NOMO-1 treated with dmso at 0.1 percent for 144 hours (cell line): ENCODE results near the gene SHISA5.

Source experiments
- DNase-seq: peaks from one replicate; lab custom pipeline; 2025; ENCODE audit not compliant: unreplicated experiment; lab: John Stamatoyannopoulos, UW

Gene SHISA5

DNA sequence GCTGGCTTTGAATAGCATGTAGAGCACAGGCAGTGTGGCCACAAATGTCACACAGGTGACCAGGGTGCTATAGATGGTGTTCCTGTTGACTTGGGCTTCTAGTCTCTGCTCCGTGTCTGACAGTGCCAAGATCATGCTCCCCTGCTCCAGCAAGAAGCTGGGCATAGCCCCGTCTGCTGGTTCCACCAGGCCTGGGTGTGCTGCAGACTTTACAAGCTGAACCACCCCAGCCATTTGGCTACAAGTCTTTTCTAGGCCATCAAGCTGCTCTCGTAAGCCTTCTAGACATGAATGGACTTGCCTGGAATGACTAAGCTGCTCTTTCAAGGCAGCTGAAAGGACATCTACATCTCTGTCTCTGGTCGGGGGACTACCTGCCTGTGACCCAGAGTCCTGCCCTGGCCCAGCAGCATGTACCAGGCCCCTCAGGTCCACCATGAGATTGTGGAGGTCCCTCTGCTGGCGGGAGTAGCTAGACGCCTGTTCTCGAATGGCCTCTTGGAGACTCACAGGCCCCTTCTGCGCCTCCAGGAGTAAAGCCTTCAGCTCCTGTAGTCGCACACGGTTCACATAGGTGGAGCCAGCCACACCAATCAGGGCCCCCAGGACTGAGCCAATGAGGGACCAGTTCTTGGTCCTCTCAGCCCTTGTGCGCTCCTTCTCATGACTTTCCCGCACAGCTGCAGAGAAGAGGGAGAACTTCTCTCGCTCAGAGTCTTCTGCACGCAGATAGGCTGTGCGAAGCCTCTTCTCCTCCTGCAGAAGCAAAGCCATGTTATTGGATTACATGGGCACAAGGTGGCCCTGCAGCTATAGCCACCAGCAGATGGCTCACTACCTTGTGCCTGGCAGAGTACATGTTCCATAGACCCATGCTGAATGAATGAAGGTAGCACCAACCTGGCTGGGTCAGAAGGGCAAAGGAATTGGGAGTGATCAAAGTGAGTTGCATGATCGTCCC, 71.3 kb downstream of the SHISA5 start:
- DNase-seq: no peak

GRCh38 chr3:48431224-48432029, 72.5 kb downstream of the SHISA5 start:
- DNase-seq: no peak

DNA sequence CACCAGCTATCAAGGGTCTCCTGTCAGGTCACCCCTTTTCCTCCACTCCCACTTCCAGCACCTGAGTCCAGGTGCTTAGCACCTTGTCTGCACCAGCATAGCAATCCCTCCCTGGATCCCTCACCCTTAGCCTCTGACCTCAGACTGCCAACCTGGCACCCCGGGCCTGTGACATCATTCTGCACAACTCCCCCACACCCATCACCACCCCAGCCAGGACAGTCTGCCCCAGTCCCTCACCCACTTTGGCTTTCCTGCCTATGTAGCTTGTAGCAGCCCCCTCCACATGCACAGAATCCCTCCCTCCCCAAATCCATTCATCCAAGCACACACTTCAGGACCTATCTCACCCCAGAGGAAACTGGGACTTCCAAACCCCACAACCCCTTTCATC, 73.3 kb downstream of the SHISA5 start:
- no peak for DNase-seq

DNA sequence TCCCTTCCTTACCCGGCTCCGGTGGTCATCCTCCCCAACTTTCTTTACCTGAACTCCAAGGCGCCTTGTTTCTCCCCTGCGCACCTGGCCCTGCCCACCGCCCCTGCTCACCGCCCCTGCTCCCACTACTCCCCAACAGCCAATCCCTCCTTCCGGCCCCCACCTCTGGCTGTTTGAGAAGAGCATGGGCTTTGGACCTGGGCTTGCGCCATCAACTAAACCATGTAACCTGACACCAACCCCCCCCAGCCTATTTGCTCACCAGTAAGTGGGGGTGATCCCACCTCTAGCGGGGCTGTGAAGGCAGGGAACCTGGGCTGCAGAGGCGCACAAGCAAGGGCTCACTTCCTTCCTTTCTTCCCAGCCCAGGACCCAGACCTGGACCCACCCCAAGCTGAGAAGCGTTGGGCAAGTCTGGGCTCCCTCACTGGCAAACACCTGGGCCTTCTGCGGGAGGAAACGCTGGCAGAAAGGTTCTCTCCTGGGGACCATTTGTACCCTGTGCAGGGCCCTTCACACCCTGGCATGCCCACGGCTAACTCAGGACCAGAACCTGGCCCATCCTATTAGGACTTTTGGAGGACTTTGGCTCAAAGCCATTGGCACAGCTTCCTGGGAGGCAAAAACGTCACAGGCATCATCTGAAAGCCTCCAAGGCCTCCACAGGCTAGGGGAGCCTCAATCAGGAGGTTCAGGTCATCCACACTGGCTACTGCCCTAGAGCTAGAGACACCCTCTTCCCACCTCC, 73.8 kb downstream of the SHISA5 start, which contains the start of gene PLXNB1:
Gene PLXNB1 (minus strand): TSS at position 127 of the 748 bp plus-strand sequence. CDS start 5,475 bp downstream, outside the sequence.
- DNase-seq: no peak

- no peak for DNase-seq
Observed at GRCh38 chr3:48429317-48429959, 74.5 kb downstream of the SHISA5 start.

GRCh38 chr3:48428572-48429316, 75.2 kb downstream of the SHISA5 start:
- no peak for DNase-seq

- DNase-seq: no peak
Observed at GRCh38 chr3:48428088-48428571, 75.8 kb downstream of the SHISA5 start.

GRCh38 chr3:48427630-48427962, 76.4 kb downstream of the SHISA5 start:
- DNase-seq: no peak

GRCh38 chr3:48426944-48427629, 76.9 kb downstream of the SHISA5 start:
- DNase-seq: no peak

DNA sequence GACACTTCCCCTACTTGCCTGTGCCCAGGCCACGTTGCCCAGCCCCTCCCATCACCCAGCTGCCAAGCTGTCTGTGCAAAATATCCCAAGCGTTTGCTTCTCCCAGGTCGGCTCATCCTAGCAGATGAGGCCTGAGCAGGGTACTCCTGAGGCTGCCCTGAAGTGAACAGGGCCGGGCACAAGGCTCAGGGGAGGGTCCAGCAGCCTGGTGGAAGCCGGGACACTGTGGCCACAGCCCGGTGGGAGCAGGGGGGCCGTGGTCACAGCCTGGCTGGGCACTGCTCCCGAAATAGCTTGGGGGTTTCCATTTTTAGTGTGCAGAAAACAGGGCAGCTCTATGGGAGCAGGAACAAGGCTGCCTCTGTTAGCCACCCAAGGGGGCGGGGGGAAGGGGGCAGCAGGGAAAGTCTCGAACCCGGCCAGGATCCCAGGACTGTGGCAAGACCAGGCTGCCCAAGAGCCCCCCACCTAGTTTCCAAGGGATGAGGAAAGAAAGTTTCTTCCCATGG, 77.5 kb downstream of the SHISA5 start:
- DNase-seq: no peak

- no peak for DNase-seq
Observed at GRCh38 chr3:48425281-48425812, 78.6 kb downstream of the SHISA5 start.

DNA sequence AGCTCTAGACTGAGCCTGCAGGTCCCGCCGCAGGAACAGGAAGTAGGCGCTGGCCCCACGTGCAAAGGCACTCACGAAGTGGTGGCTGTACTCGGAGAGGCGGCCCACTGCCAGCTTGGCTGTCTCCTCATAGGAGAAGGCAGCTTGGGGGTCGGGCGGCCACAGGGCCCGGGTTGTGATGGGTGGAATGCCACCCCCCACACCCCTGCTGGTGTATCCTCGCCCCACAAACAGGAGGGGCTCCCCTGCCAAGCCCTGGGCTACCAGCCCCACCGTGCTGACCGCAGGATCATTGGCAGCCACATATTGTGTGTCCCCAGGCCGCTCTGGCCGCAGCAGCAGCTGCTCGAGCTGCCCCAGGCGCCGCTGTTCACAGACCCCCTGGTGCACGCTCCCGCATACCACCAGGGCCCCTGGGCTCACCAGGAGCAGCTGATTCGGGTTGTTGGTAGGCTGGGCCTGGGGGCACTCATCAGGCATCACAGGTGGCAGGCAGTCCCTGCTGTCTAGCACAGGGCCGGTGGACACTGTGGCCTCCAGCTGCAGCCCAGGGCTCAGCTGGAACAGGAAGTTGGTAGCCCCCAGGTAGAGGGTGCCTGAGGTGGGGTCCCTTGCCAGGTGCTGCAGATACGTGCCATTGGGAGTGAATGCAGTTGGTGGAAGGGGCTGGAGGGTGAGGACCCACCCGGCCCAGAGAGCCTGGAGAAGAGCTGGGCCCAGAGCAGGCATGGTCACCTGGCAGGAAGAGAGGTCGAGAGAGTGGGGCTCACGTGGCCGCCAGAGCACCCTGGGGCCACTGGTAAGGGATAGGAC, 79.9 kb downstream of the SHISA5 start:
- no peak for DNase-seq

DNA sequence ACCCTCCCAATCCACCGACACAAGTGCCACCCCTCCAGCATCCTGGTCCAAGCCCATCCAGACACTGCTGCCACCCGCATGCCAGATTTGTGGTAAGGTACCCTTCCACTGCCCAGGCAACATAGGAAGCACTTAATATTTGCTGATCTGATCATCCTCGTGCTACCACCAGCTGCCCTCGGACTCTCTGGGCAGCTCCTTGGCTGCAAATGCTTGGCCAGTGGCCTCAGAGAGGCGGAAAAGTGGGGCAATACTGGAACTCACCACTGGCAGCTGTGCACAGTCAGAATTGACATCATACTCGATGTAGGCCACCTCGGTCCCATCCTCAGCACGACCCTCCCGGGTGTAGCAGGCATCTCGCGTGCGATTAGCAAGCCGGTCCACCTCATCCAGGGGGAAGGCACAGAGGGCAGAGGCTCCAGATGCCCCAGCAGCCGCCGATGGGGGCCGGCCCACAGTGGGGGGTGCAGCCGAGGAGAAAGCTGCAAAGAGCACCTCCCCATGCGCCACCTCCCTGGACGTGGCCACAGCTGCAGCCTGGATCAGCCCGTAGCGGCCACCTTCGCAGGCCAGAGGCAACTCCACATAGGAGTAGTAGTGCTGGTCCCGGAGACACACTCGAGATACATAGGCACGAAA, 80.6 kb downstream of the SHISA5 start:
- DNase-seq: no peak

DNA sequence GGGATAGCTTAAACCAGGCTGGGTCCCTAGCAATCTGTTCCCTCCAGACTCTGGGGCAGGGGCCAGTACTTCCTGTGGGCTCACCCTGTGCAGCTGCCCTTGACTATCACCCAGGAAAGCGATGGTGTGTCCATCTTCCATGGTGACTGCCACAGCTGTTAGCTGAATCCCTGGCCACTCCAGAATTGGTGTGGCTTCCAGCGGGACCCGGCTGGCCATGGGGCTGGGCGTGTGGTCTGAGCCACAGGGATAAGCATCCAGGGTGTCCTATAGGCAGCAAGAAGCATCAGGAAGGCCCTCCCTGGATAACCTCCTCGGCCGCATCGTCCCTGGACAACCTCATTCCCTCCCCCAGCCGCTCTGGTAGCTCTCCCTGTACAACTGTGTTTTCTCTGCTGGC, 81.3 kb downstream of the SHISA5 start:
- no peak for DNase-seq

DNA sequence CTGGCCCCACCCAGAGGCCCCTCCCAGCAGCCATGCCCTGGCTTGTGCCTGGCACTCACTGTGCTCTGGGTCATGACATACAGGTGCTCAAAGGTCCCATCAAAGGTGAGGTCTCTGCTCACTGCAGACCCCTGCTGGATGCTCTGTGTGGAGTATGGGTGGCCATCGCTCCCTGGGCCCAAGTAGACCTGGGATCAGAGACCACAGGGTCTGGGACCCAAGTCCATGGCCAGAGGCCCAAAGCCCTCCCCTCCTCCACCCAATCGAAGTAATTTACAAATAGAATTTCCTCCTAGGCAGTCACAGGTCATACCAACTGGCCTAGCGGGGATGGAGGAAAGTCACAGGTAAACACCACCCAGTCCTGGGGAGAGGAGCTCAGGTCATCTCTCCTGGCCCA, 81.7 kb downstream of the SHISA5 start:
- no peak for DNase-seq

- DNase-seq: no peak
Observed at GRCh38 chr3:48420561-48420960, 83.4 kb downstream of the SHISA5 start.

DNA sequence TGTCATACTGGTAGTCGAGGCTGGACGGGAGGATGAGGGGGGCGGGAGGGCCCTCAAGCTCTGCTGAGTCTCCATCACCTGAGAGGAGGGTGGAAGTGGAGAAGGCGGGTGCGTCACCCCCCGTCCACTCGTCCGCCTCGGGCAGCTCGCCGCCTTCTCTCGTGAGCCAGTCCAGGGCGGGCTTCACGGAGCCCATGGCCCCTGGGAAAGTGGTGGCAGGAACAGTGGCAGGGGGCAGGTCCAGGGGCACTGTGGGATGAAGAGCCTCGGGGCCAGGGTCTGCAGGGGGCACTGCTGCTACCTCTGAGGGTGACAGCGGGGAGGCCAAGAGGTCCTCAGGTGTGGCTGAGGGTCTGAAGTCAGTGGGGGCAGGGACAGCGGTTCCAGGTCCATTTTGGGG, 84.4 kb downstream of the SHISA5 start:
- DNase-seq: no peak

DNA sequence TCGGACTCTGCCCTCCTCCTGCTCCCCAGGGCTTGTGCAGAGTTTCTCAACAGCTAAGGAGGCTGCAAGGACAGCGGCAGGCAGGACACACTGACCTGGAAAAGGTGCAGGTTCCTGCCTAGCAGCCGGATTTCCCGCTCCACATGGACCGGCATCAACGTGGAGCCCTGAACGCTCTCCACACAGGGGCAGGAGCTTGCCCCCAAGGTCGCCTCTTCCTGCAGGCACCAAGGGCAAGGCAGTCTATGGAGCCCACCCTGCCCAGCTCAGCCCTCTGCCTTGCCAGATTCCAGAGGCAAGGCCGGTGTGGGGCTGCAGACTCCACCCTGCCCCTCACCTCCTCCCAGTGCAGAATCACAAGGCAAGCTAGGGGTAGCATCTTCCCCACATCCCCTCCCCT, 84.8 kb downstream of the SHISA5 start:
- DNase-seq: no peak
